T-helper 17 cell (primary cell): ENCODE results near the gene NPR2. TPM values are rescaled to one million over a fixed set of nuclear protein-coding genes. Genes with fewer than 3 reads are reported as not detected.

Experiments
- ATAC-seq: fragments of 150-1000 bp; cut with Tn5 transposase; 2 replicates; pipeline ENCODE4 v1.10.0; 2021; ENCODE audit warnings: mild to moderate bottlenecking, moderate library complexity
- DNase-seq, 3 donors: peaks; one replicate each; pipeline versions ENCODE4 v3.0.0 to v3.0.0-alpha.2; 2020 to 2021
- H3K9me3 ChIP-seq: one replicate; pipeline ENCODE4 v1.7.0; 2013; ENCODE audit warnings: low read length, mild to moderate bottlenecking; ENCODE audit not compliant: control insufficient read depth, poor library complexity, severe bottlenecking
- H3K27ac Mint-ChIP-seq: one replicate; pipeline ENCODE4 v1.8.0; 2022; ENCODE audit warnings: mild to moderate bottlenecking, moderate library complexity, mixed read lengths
- H3K27me3 Mint-ChIP-seq: one replicate; pipeline ENCODE4 v1.8.0; 2022; ENCODE audit warnings: mixed read lengths
- H3K36me3 Mint-ChIP-seq: one replicate; pipeline ENCODE4 v1.8.0; 2022; ENCODE audit warnings: low read depth, mixed read lengths
- H3K4me1 Mint-ChIP-seq: one replicate; pipeline ENCODE4 v1.8.0; 2022; ENCODE audit warnings: mild to moderate bottlenecking, mixed read lengths
- H3K4me3 Mint-ChIP-seq: one replicate; pipeline ENCODE4 v1.8.0; 2022; ENCODE audit warnings: mild to moderate bottlenecking, moderate library complexity, mixed read lengths
- total RNA-seq, 4 donors: library from RNA in 2 of 4; stranded (reverse) in 2 of 4; gene quantifications; one replicate each; pipeline ENCODE4 v1.2.3 and lab custom pipeline; 2022 to 2026

Gene NPR2
- total RNA-seq, 2 donors from 2014 or later: 3.8 to 4.0 TPM

- no peak overlapping the region for H3K4me3 Mint-ChIP-seq
- peaks cover 24% of the 10 kb centered on the region for H3K4me1 Mint-ChIP-seq
- no peak for ATAC-seq
- peaks cover 7% of the 10 kb centered on the region for H3K36me3 Mint-ChIP-seq
- no peaks in the 10 kb centered on the region for H3K27me3 Mint-ChIP-seq
- H3K9me3 ChIP-seq: no peaks in the 10 kb centered on the region
- no peak for DNase-seq
- H3K27ac Mint-ChIP-seq: no peak overlapping the region
These were observed 4.3 kb downstream of the NPR2 start for GRCh38 chr9:35795695-35796094.

DNA sequence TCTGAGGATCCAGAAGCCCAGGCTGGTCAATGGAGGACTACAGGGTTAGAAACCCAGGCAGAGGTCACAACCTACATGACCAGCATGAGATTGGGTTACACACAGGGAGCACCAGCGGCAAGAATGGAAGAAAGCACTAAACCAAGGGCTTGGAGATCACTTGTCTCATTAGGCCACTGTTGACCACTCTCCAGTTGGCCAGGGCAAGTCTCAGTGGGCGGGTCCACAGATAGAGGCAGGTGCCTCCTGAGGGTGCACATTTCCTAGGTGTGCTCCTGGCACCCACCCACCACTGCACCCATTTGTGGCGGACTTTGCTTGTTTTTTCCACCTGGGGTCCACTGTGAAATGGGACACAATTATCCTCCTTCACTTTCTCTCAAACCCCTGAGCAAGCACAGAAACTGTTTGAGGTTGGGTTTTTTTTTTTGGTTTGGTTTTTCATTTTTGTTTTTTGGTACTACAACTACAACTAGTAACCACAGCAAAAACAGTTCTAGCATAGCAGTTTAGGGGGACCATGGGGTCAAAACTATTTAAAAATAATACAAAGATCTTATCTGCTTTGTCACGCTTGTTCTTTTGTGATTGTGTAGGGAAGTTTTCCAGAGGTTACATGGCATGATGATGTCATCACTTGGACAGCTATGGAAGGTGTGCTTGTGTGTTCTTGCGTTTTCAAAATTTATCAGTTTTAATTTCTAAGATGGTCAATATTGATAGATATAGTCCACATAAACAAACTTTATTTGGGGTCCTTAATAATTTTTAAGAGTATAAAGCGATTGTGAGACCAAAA is 6.1 kb downstream of the NPR2 start:
- peaks cover 24% of the 10 kb centered on the region for H3K4me1 Mint-ChIP-seq
- DNase-seq (no peak), ATAC-seq (no peak)
- H3K4me3 Mint-ChIP-seq: no peak overlapping the region
- H3K36me3 Mint-ChIP-seq: peaks cover 15% of the 10 kb centered on the region
- H3K27me3 Mint-ChIP-seq: no peaks in the 10 kb centered on the region
- no peaks in the 10 kb centered on the region for H3K9me3 ChIP-seq
- peak overlapping the region; percentile 56 for H3K27ac Mint-ChIP-seq

DNA sequence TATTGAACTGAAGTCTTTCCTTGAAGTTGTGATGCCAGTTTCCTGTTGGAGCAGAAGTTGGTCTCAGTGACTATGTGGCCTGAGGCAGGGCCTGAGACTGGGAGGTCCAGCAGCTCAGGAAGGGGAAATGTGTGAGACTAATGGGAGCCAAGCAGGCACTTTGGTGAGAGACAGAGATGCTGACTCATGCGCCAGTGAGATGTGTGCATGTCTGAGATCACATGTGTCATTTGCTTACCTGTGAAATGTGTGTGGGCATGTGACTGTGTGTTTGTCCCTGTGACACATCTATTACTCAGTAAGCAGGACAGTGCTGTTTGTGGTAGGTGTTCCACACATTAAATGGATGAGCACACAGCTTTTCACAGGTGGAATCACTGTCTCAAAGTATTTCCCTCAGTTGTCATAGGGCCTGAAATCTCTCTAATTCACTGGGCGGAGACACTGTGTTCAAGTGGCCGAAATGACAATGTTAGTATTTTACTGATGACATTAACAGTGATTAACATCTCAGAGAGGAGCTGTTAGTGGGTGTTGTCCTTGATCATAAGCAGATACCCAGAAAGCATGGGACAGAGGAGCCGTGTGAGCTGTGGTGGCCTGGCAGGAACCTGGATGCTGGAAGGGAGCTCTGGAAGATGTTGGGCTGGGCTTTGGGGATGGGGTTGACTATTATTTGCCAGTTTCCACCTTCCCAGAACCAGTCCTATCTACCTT is 7.4 kb downstream of the NPR2 start:
- H3K27me3 Mint-ChIP-seq: no peaks in the 10 kb centered on the region

GRCh38 chr9:35800530-35800929 is 9.1 kb downstream of the NPR2 start:
- Mint-ChIP-seq H3K36me3 (peaks cover 12% of the 10 kb centered on the region), H3K4me1 (peaks cover 12% of the 10 kb centered on the region), H3K4me3 (no peak overlapping the region), H3K27ac (peak overlapping the region; percentile 79), H3K27me3 (no peaks in the 10 kb centered on the region)
- ATAC-seq (no peak), DNase-seq (no peak)
- H3K9me3 ChIP-seq: no peaks in the 10 kb centered on the region

More for the DNA sequence above, 7.4 kb downstream of the NPR2 start:
- no peaks in the 10 kb centered on the region for H3K9me3 ChIP-seq
- Mint-ChIP-seq H3K27ac (no peak overlapping the region), H3K4me3 (no peak overlapping the region), H3K4me1 (peaks cover 20% of the 10 kb centered on the region), H3K36me3 (peaks cover 12% of the 10 kb centered on the region)
- no peak for DNase-seq
- ATAC-seq: no peak

- no peak overlapping the region for H3K4me3 Mint-ChIP-seq
- H3K27me3 Mint-ChIP-seq: no peaks in the 10 kb centered on the region
These were observed 10.1 kb downstream of the NPR2 start for GRCh38 chr9:35801328-35802128.

GRCh38 chr9:35806101-35806500 is 14.7 kb downstream of the NPR2 start:
- DNase-seq (no peak), ATAC-seq (no peak)
- H3K36me3 Mint-ChIP-seq: peaks cover 5% of the 10 kb centered on the region
- no peaks in the 10 kb centered on the region for H3K9me3 ChIP-seq
- H3K4me1 Mint-ChIP-seq: peaks cover 4% of the 10 kb centered on the region
- H3K27me3 Mint-ChIP-seq: no peaks in the 10 kb centered on the region
- H3K4me3 Mint-ChIP-seq: no peak overlapping the region
- no peak overlapping the region for H3K27ac Mint-ChIP-seq

More at GRCh38 chr9:35801328-35802128, 10.1 kb downstream of the NPR2 start:
- no peaks in the 10 kb centered on the region for H3K9me3 ChIP-seq
- ATAC-seq (no peak), DNase-seq (no peak)
- H3K36me3 Mint-ChIP-seq: peaks cover 12% of the 10 kb centered on the region
- H3K27ac Mint-ChIP-seq: no peak overlapping the region
- H3K4me1 Mint-ChIP-seq: peaks cover 11% of the 10 kb centered on the region

- peak overlapping the region; percentile 8 for H3K27ac Mint-ChIP-seq
- H3K36me3 Mint-ChIP-seq: no peaks in the 10 kb centered on the region
- DNase-seq (no peak), ATAC-seq (no peak)
- H3K27me3 Mint-ChIP-seq: no peaks in the 10 kb centered on the region
- H3K4me3 Mint-ChIP-seq: no peak overlapping the region
- peaks cover 17% of the 10 kb centered on the region for H3K4me1 Mint-ChIP-seq
- no peaks in the 10 kb centered on the region for H3K9me3 ChIP-seq
These were observed 17.0 kb downstream of the NPR2 start for GRCh38 chr9:35808433-35808832.

DNA sequence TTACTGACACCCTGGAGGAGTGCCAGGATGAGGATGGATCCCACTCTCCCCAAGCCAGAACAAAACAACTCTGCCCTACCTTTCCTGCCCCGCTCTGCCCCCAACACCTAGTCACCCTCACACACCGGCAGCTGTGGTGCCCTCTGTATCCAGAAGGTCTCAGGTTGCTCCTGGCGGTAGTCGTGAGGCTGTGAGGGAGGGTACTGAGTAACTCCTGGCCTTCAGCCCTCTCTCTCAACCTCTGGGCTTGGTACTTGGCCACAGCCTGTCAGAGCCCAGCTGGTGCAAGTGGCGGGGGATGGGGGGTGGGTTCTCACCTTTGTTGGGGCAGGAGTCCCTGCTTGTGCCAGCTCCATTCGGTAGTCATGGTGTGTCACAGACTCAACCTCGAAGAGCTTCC is 18.7 kb downstream of the NPR2 start:
- Mint-ChIP-seq H3K4me3 (no peak overlapping the region), H3K36me3 (no peaks in the 10 kb centered on the region), H3K4me1 (peaks cover 22% of the 10 kb centered on the region), H3K27me3 (no peaks in the 10 kb centered on the region), H3K27ac (no peak overlapping the region)
- H3K9me3 ChIP-seq: no peaks in the 10 kb centered on the region
- ATAC-seq (no peak), DNase-seq (no peak)

DNA sequence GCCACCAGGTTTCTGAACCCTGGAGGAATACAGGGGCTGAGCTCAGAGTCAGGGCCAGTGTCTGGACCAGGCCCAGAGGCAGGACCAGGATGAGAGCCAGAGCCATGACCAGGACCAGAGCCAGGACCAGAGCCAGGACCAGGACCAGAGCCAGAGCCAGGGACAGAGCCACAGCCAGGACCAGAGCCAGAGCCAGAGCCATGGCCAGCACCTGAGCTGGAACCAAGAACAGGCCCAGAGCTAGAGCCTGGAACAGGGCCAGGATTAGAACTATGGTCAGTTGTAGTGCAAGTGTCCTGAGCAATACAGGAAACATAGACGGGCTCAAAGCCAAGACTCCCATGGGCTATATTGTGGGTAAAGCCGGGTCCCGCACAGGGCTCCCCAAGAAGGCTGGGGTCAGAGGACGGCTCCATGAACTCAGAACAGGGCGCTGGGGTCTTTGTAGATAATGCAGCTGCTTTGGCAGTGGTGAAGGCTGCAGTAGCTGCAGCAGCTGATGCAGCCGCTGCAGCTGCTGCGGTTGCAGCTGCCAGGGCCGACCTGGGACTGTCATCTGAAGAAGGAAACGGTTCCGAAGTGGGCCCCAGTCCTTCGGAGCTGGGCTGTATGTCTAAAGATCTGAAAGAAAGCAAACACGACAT is 20.1 kb downstream of the NPR2 start:
- peak overlapping the region; percentile 89 for H3K4me3 Mint-ChIP-seq
- DNase-seq (no peak), ATAC-seq (no peak)
- H3K36me3 Mint-ChIP-seq: no peaks in the 10 kb centered on the region
- H3K9me3 ChIP-seq: no peaks in the 10 kb centered on the region
- peaks cover 26% of the 10 kb centered on the region for H3K4me1 Mint-ChIP-seq
- H3K27me3 Mint-ChIP-seq: no peaks in the 10 kb centered on the region
- peak overlapping the region; percentile 94 for H3K27ac Mint-ChIP-seq

DNA sequence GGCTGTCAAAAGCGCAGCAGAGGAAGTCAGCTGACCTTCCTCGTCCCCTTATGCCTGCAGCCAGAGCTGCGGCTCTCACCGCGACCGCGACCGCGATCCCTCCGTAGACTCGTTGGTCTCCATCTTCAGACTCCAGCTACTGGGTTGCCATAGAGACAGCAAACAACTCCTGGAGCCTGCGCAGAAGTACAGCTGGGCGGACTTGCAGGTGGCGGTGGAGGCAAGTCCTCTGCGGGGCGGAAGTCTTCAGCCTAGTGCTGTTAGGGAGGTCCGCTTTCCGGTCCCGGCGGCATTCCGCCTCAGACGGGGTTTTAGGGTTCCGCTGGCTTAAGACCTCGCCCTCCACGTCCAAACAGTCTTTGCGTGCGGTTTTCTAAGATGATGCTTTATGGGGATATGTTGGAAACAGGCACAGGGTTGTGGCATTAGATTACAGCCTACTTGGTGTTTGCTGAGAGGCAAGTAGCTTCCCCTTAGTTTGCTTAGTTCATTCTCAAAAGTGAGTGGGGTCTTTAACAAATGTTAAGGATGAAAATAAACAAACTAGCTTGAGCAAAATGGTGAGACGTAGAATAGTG is 20.7 kb downstream of the NPR2 start, which contains the start of gene SPAG8:
Gene SPAG8, minus strand, starts transcription at position 238 of the 578 bp plus-strand sequence. Its CDS starts 115 bp downstream, at position 123.
- ATAC-seq: peak; percentile 69

GRCh38 chr9:35813434-35814105 is 22.2 kb downstream of the NPR2 start:
- Mint-ChIP-seq H3K36me3 (no peaks in the 10 kb centered on the region), H3K4me3 (peak overlapping the region; percentile 96), H3K4me1 (peaks cover 29% of the 10 kb centered on the region), H3K27me3 (peaks cover 7% of the 10 kb centered on the region), H3K27ac (peak overlapping the region; percentile 85)
- no peak for DNase-seq
- no peaks in the 10 kb centered on the region for H3K9me3 ChIP-seq
- no peak for ATAC-seq

More for the DNA sequence above, 20.7 kb downstream of the NPR2 start, which contains the start of gene SPAG8:
- H3K36me3 Mint-ChIP-seq: no peaks in the 10 kb centered on the region
- H3K9me3 ChIP-seq: no peaks in the 10 kb centered on the region
- no peaks in the 10 kb centered on the region for H3K27me3 Mint-ChIP-seq
- H3K4me3 Mint-ChIP-seq: peak within 1 kb of the TSS; percentile 89
- H3K4me1 Mint-ChIP-seq: peaks cover 23% of the 10 kb centered on the region
- DNase-seq: peak; percentile 84 to 95 (median 92)
- H3K27ac Mint-ChIP-seq: peak within 1 kb of the TSS; percentile 94
